OCI-LY1 (cell line): ENCODE measurements around the gene CRAMP1.
"Not testable (repeated sequence)": the region's sequence is repeated elsewhere in the genome, so short reads cannot be mapped to it uniquely, and the experiment has no call there.

Source experiments
- EZH2 ChIP-seq: fragments of 200-600 bp; sonication (generic), shearing (Covaris generic); IDR thresholded peaks from 2 replicates; pipeline ENCODE4 v1.8.0; 2017; ENCODE audit warnings: borderline replicate concordance, mixed run types, mild to moderate bottlenecking, antibody characterized with exemption, low read length, moderate library complexity, mixed read lengths
- TF ChIP-seq, protein P1 (sequence below): fragments of 200-600 bp; sonication (generic), shearing (Covaris generic); IDR thresholded peaks from 2 replicates; pipeline ENCODE4 v1.5.1; 2017; ENCODE audit warnings: mild to moderate bottlenecking, antibody characterized with exemption, low read length, moderate library complexity, mixed read lengths

DNA sequence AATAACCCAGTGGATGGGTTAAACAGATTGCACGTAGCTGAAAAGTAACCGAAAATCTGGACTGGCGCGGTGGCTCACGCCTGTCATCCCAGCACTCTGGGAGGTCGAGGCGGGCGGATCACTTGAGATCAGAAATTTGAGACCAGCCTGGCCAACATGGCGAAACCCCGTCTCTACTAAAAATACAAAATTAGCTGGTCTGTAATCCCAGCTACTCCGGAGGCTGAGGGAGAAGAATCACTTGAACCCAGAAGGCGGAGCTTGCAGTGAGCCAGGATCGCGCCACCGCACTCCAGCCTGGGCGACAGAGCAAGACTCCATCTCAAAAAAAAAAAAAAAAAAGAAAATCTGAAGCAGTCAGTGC is 93.1 kb downstream of the CRAMP1 start:
- TF ChIP-seq, protein P1, sequence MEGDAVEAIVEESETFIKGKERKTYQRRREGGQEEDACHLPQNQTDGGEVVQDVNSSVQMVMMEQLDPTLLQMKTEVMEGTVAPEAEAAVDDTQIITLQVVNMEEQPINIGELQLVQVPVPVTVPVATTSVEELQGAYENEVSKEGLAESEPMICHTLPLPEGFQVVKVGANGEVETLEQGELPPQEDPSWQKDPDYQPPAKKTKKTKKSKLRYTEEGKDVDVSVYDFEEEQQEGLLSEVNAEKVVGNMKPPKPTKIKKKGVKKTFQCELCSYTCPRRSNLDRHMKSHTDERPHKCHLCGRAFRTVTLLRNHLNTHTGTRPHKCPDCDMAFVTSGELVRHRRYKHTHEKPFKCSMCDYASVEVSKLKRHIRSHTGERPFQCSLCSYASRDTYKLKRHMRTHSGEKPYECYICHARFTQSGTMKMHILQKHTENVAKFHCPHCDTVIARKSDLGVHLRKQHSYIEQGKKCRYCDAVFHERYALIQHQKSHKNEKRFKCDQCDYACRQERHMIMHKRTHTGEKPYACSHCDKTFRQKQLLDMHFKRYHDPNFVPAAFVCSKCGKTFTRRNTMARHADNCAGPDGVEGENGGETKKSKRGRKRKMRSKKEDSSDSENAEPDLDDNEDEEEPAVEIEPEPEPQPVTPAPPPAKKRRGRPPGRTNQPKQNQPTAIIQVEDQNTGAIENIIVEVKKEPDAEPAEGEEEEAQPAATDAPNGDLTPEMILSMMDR = not testable (repeated sequence)
- TF ChIP-seq EZH2 = not testable (repeated sequence)
